ENCODE data around the gene C1orf210.

GRCh38 chr1:43312663-43313515 is 27.5 kb upstream of the C1orf210 start:
- TF ChIP-seq CTCF (optimal IDR thresholded peaks at IDR 0.05 in 1 of 3, IDR thresholded peaks at IDR 0.05 in 1 of 3, conservative IDR thresholded peaks at IDR 0.05 in 1 of 3; ENCODE audit: extremely low read depth in 1 of 3, insufficient read depth in 2 of 3, low read length in 3 of 3) (no peak), EZH2 (IDR thresholded peaks at IDR 0.05; ENCODE audit: low read length) (no peak)
